Activated CD8-positive, alpha-beta T cell treated with anti-CD3 and anti-CD28 coated beads, Interleukin-2, amount 10 ng/mL, durations not matched to agents 7 days and 5 days (primary cell): ENCODE results near the gene KRT80. TPM values are rescaled to one million over a fixed set of nuclear protein-coding genes. Genes with fewer than 3 reads are reported as not detected.

ENCODE experiments used
- ATAC-seq: fragments of 150-1000 bp; cut with Tn5 transposase; one replicate; pipeline ENCODE4 v1.10.0; 2021; ENCODE audit warnings: moderate library complexity
- CTCF ChIA-PET: fragments of 350-600 bp; sonication (Branson Sonifier 250); formaldehyde crosslinking; loops from one replicate; lab custom pipeline; 2021; ENCODE audit warnings: antibody characterized with exemption; lab: Charles Lee
- POLR2A ChIA-PET: fragments of 350-600 bp; sonication (Branson Sonifier 250); formaldehyde crosslinking; loops from one replicate; lab custom pipeline; 2021; ENCODE audit warnings: antibody characterized with exemption; lab: Charles Lee
- DNase-seq: peaks from one replicate; pipeline ENCODE4 v3.0.0-alpha.2; 2020
- H3K27ac Mint-ChIP-seq: one replicate; pipeline ENCODE4 v1.8.0; 2021; ENCODE audit warnings: mild to moderate bottlenecking, mixed read lengths
- H3K27me3 Mint-ChIP-seq: one replicate; pipeline ENCODE4 v1.8.0; 2021; ENCODE audit warnings: low read depth, mixed read lengths
- H3K36me3 Mint-ChIP-seq: one replicate; pipeline ENCODE4 v1.8.0; 2021; ENCODE audit warnings: low read depth, mixed read lengths
- H3K4me1 Mint-ChIP-seq: one replicate; pipeline ENCODE4 v1.8.0; 2021; ENCODE audit warnings: low read depth, mixed read lengths
- H3K4me3 Mint-ChIP-seq: one replicate; pipeline ENCODE4 v1.8.0; 2021; ENCODE audit warnings: mild to moderate bottlenecking, mixed read lengths
- H3K9me3 Mint-ChIP-seq: one replicate; pipeline ENCODE4 v1.8.0; 2022; ENCODE audit warnings: mixed read lengths; ENCODE audit not compliant: insufficient read depth
- total RNA-seq, 2 experiments: library from RNA; stranded (reverse); gene quantifications; one replicate each; pipeline ENCODE4 v1.2.3, GENCODE V29; 2021

The KRT80 gene
- total RNA-seq, 2 experiments from 2014 or later, result not detected

GRCh38 chr12:52189376-52190174 lies 2.2 kb downstream of the KRT80 start:
- Mint-ChIP-seq H3K36me3 (no peaks in the 10 kb centered on the region), H3K4me1 (peaks cover 11% of the 10 kb centered on the region), H3K9me3 (no peaks in the 10 kb centered on the region), H3K4me3 (no peak overlapping the region), H3K27me3 (peaks cover 11% of the 10 kb centered on the region), H3K27ac (no peak overlapping the region)
- DNase-seq (no peak), ATAC-seq (no peak)
- ChIA-PET CTCF (no interaction called here), POLR2A (no interaction called here)

GRCh38 chr12:52188658-52189057 lies 3.2 kb downstream of the KRT80 start:
- no peak for DNase-seq
- H3K36me3 Mint-ChIP-seq, result no peaks in the 10 kb centered on the region
- no peak for ATAC-seq
- no peak overlapping the region for H3K27ac Mint-ChIP-seq
- ChIA-PET POLR2A (no interaction called here), CTCF (interaction anchor here (0.7 kb wide), 1 partner anchor 89 kb away, joined by 3 read pairs; no protein-coding TSS in a partner anchor)
- H3K27me3 Mint-ChIP-seq, result peaks cover 11% of the 10 kb centered on the region
- H3K4me1 Mint-ChIP-seq, result peaks cover 16% of the 10 kb centered on the region
- no peaks in the 10 kb centered on the region for H3K9me3 Mint-ChIP-seq
- no peak overlapping the region for H3K4me3 Mint-ChIP-seq

GRCh38 chr12:52187640-52188039 lies 4.2 kb downstream of the KRT80 start:
- no peak for DNase-seq

GRCh38 chr12:52187206-52187605 lies 4.6 kb downstream of the KRT80 start:
- DNase-seq (no peak), ATAC-seq (no peak)
- Mint-ChIP-seq H3K9me3 (no peaks in the 10 kb centered on the region), H3K27me3 (peaks cover 11% of the 10 kb centered on the region), H3K4me1 (peaks cover 16% of the 10 kb centered on the region), H3K27ac (no peak overlapping the region), H3K4me3 (no peak overlapping the region), H3K36me3 (no peaks in the 10 kb centered on the region)
- CTCF ChIA-PET, result interaction anchor here (2.4 kb wide), 1 partner anchor 91 kb away, joined by 10 read pairs; no protein-coding TSS in a partner anchor
- POLR2A ChIA-PET, result no interaction called here

More at GRCh38 chr12:52187640-52188039, 4.2 kb downstream of the KRT80 start:
- Mint-ChIP-seq H3K9me3 (no peaks in the 10 kb centered on the region), H3K36me3 (no peaks in the 10 kb centered on the region), H3K27me3 (peaks cover 11% of the 10 kb centered on the region), H3K27ac (no peak overlapping the region), H3K4me3 (no peak overlapping the region), H3K4me1 (peaks cover 16% of the 10 kb centered on the region)
- CTCF ChIA-PET, result no interaction called here
- ATAC-seq, result no peak
- POLR2A ChIA-PET, result no interaction called here

DNA sequence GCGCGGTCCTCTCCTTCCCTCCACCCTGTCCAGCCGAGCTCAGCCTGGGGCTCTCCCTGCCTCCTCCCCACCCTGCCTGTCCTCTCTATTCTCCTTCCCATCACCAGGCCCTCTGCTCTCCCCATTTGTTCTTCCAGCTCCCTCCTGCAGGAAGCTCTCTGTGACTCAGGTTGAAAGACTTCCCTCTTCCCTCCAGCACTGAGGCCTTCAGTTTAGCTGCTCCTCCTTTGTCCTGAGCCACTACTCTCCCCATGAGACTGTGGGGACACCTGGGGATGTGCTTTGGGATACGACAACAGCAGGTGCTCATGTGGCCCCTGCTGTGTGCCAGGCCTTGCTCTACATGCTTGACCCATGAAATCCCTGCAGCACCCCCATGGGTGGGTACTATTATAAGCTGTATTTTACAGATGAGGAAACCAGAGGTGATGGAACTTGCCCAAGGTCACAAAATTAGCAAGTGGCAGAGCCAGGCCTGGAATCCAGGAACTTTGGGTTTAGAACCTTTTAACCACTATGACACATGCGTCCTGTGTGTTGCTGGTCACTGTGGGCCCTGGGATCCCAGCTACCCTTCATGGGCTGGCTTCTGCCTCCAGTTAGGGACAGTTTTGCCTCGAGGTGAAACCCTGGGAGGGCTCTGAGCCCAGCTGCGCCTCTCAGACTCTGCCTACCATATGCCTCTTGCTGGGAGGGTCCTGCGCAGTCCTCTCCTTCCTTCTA lies 5.5 kb downstream of the KRT80 start:
- H3K4me3 Mint-ChIP-seq, result no peak overlapping the region
- POLR2A ChIA-PET, result no interaction called here
- CTCF ChIA-PET, result interaction anchor here (1.2 to 2.4 kb wide), 2 partner anchors 92 to 141 kb away, joined by 4 to 10 read pairs; no protein-coding TSS in a partner anchor
- H3K36me3 Mint-ChIP-seq, result no peaks in the 10 kb centered on the region
- no peak for DNase-seq
- ATAC-seq, result no peak
- peaks cover 16% of the 10 kb centered on the region for H3K4me1 Mint-ChIP-seq
- no peaks in the 10 kb centered on the region for H3K9me3 Mint-ChIP-seq
- peaks cover 11% of the 10 kb centered on the region for H3K27me3 Mint-ChIP-seq
- H3K27ac Mint-ChIP-seq, result no peak overlapping the region

- H3K9me3 Mint-ChIP-seq, result no peaks in the 10 kb centered on the region
- DNase-seq, result no peak
- ATAC-seq, result no peak
- no peak overlapping the region for H3K27ac Mint-ChIP-seq
- no peak overlapping the region for H3K4me3 Mint-ChIP-seq
- POLR2A ChIA-PET, result no interaction called here
- H3K36me3 Mint-ChIP-seq, result no peaks in the 10 kb centered on the region
- peaks cover 16% of the 10 kb centered on the region for H3K4me1 Mint-ChIP-seq
- CTCF ChIA-PET, result interaction anchor here (0.8 to 2.4 kb wide), 3 partner anchors 9 to 142 kb away, joined by 3 to 10 read pairs (median 4); no protein-coding TSS in a partner anchor
- H3K27me3 Mint-ChIP-seq, result peaks cover 5% of the 10 kb centered on the region
These were observed 6.3 kb downstream of the KRT80 start for GRCh38 chr12:52185400-52185967.

GRCh38 chr12:52184813-52185212 lies 7.0 kb downstream of the KRT80 start:
- ChIA-PET CTCF (interaction anchor here (0.7 to 2.4 kb wide), 3 partner anchors 8 to 93 kb away, joined by 3 to 10 read pairs (median 3); no protein-coding TSS in a partner anchor), POLR2A (no interaction called here)
- Mint-ChIP-seq H3K27me3 (no peaks in the 10 kb centered on the region), H3K4me1 (peaks cover 12% of the 10 kb centered on the region), H3K4me3 (no peak overlapping the region), H3K36me3 (no peaks in the 10 kb centered on the region), H3K9me3 (no peaks in the 10 kb centered on the region), H3K27ac (no peak overlapping the region)
- no peak for ATAC-seq
- DNase-seq, result no peak

DNA sequence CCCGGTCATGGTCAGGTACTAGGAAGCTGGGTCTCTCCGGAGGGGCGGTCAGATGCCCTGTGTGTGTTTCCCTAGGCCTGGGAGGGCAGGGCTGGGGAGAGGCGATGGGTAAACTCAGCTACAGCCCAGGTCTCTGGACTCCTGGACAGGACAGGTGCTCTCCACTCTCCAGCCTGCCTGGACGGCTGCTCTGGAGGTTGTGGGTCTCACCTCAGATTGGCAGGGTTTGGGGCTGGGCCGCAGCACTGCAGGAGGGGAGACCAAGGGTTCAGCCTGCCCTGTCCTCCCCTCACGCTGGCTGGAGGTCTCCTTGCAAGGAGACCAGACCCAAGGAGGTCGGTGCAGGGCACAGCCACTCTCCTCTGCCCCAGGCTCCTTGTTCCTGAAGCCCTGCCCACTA lies 7.8 kb downstream of the KRT80 start:
- CTCF ChIA-PET, result no interaction called here
- no peak for ATAC-seq

GRCh38 chr12:52183544-52183910 lies 8.3 kb downstream of the KRT80 start:
- H3K27me3 Mint-ChIP-seq, result no peaks in the 10 kb centered on the region
- H3K36me3 Mint-ChIP-seq, result no peaks in the 10 kb centered on the region
- H3K9me3 Mint-ChIP-seq, result no peaks in the 10 kb centered on the region
- ATAC-seq (no peak), DNase-seq (no peak)
- H3K4me3 Mint-ChIP-seq, result no peak overlapping the region
- ChIA-PET CTCF (no interaction called here), POLR2A (no interaction called here)
- H3K27ac Mint-ChIP-seq, result no peak overlapping the region
- H3K4me1 Mint-ChIP-seq, result peaks cover 7% of the 10 kb centered on the region

More for the DNA sequence above, 7.8 kb downstream of the KRT80 start:
- Mint-ChIP-seq H3K27ac (no peak overlapping the region), H3K9me3 (no peaks in the 10 kb centered on the region), H3K4me1 (peaks cover 7% of the 10 kb centered on the region), H3K36me3 (no peaks in the 10 kb centered on the region), H3K27me3 (no peaks in the 10 kb centered on the region), H3K4me3 (no peak overlapping the region)
- POLR2A ChIA-PET, result no interaction called here
- no peak for DNase-seq

- DNase-seq (no peak), ATAC-seq (no peak)
- Mint-ChIP-seq H3K9me3 (no peaks in the 10 kb centered on the region), H3K27ac (no peak overlapping the region), H3K36me3 (no peaks in the 10 kb centered on the region), H3K4me1 (peaks cover 7% of the 10 kb centered on the region), H3K27me3 (no peaks in the 10 kb centered on the region), H3K4me3 (no peak overlapping the region)
- CTCF ChIA-PET, result no interaction called here
- POLR2A ChIA-PET, result no interaction called here
These were observed 8.8 kb downstream of the KRT80 start for GRCh38 chr12:52182898-52183543.

DNA sequence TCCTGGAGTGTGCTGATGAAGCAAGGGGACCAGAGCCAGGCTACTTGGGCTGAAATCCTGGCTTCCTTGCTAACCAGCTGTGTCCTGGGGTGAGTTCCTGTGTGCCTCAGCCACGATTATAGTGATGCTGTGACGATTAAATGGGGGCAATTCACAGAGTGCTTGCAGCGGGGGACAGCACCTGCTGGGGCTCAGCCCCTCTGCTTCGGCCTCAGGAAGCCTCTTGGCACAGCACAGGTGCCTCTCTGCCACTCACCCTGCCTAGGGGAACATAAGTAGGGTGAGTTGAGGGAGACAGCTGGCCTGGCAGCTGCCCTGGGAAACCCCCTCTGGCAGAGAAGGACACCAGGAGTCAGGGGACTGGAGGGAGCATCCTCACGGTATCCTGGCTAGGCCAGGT lies 9.4 kb downstream of the KRT80 start:
- H3K4me3 Mint-ChIP-seq, result no peak overlapping the region
- H3K27me3 Mint-ChIP-seq, result no peaks in the 10 kb centered on the region
- ChIA-PET CTCF (no interaction called here), POLR2A (no interaction called here)
- DNase-seq, result no peak
- no peaks in the 10 kb centered on the region for H3K36me3 Mint-ChIP-seq
- H3K9me3 Mint-ChIP-seq, result no peaks in the 10 kb centered on the region
- no peak overlapping the region for H3K27ac Mint-ChIP-seq
- peaks cover 7% of the 10 kb centered on the region for H3K4me1 Mint-ChIP-seq
- ATAC-seq, result no peak
